HG02852 (cell line): ENCODE results near the gene CCSER1.
A peak's percentile ranks its signal among the peaks of the same experiment; 100 is the strongest.

Experiments used
- ATAC-seq: cut with Tn5 transposase; IDR thresholded peaks from one replicate; pipeline ENCODE4 v1.9.1; 2021; ENCODE audit warnings: mild to moderate bottlenecking, moderate library complexity; ENCODE audit not compliant: unreplicated experiment

CCSER1 gene

GRCh38 chr4:90127706-90128345 lies 632 bp downstream of the CCSER1 start:
- ATAC-seq = peak; percentile 14

DNA sequence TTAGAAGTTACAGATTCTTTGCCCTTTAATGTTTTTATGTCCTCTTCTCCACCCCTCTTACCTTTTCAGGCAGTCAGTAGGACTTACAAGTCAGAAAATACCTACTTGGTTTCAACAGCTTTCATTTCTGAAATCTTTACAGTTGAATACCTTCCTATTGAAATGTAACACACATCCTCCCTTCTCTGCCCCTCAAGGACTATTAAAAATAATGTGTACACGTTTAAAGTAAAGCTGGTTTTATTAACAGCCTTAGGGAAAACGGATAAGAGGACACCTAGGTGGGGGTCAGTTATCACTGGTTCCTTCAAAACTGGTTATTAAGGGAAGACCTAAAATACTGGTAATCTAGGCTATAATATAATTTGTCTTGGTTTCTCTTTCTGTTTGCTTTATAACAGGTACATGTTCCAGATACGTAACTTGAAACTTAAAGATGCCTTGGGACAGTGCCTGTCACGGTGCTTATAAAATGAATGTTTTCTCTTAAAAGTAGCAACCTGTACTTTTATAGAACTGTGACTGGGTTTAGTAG lies 1.8 kb downstream of the CCSER1 start:
- peak; percentile 19 for ATAC-seq

DNA sequence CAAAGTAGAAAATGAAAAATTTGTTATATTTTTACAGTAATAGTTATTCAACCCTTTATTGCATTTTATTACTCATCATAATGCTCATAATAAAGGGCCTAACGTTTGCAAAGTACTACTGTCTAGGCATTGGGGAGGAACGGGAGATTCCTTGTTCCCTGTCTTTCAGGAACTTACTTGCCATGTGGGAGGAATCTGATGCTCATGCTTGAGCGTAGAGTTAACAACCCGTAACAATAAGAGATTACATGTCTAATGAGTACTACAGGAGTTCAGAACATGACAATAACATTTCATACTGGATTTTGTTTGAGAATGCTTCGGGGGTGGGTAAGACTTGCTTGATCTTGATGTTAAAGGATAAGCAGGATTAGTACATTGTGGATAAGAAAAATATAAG lies 2.9 kb downstream of the CCSER1 start:
- ATAC-seq = no peak

DNA sequence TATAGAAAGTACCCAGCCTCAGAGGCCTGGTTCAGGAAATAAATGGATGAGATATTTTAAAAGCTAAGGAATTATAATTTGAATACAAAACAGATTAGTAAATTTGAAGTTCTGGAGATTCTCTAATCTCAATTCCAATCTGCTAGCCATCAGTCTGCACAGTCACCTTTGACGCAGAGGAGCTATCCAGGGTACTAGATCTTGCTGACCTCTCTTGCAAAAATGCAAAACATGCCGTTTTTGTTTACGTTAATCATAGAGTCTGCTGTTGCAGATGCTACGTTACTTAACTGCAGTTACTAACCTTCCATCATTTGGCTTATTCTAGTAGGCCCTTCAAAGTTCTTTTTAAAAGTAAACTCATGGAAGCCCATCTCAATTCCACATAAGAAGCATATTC lies 10.4 kb downstream of the CCSER1 start:
- no peak for ATAC-seq

DNA sequence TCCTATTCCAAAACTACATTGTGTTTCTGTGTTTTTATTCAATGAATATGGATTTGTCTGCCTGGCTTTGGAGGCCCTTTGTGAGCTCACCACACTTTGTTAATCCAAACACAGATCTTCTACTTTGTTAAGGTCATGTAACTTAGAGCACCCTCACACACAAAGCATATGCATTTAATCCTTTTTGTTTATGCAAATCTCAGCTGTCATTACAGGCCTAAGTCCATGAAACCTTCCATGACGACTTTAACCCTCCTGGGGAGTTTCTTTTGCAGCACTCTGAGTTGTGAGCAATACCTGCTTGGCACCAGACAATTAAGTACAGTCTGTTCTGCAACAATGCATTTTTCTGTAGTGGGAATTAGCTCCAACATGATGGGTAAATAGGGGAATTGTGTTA lies 14.9 kb downstream of the CCSER1 start:
- ATAC-seq = no peak

- ATAC-seq = no peak
Observed at GRCh38 chr4:90145319-90145718, 18.1 kb downstream of the CCSER1 start.

- no peak for ATAC-seq
Observed at GRCh38 chr4:90146306-90146705, 19.1 kb downstream of the CCSER1 start.

DNA sequence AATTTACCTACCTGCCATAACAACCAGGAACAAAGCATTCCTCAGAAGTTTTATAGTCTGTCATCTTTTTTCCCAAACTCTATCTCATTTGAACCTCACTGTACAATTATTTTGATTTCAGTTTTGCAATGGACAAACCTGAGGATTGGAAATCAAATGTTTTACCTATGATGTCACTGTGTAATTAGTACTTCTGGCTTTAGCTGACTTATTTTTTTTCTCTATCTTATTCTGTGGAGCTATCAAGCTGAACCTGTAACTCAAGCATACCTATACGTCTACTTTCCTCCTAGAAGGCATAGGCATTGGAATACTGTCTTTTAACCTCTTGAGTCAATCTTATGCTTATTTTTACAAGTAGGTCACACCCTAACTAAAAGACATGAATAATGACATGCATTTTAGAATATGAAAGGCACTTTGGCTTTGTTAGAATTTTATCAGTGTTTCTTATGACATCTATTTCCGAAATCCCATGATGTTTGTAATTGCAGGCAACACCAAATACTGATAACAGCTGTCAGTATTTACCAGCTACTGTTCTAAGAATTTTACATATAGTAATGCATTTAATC lies 21.5 kb downstream of the CCSER1 start:
- no peak for ATAC-seq

DNA sequence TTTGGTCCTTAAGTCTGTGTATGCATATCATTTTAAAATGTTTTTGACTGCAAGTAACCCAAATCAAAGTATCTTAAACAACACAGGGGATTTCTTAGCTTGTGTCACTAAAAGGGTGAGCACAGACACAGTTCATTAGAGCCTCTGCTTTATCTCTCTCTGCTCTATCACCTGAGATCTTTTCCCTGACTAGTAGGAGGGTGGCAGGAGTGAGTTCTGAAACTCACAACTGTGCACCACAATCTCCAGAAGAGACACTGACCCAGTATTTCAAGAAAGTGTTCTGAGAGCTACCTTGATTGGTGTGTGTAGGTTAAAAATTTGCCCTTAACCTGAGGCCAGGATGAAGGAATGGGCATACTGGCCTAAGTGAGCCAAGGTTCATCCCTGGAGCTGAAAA lies 24.8 kb downstream of the CCSER1 start:
- no peak for ATAC-seq

DNA sequence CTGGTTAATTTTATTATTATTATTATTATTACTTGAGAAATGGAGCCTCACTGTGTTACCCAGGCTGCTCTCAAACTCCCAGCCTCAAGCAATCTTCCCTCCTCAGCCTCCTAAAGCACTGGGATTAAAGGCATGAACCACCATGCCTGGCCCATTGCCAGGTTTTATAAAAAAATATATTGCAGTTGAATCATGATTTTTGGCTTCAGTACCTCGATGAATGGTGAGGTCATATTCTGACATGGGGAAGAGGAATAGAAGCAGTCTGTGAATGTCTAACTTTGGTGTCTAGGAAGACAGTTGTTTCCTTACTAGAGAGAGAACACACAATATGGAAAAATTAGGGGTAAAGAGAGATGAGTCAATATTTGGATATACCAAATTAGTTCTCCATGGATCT lies 32.0 kb downstream of the CCSER1 start:
- ATAC-seq = no peak

DNA sequence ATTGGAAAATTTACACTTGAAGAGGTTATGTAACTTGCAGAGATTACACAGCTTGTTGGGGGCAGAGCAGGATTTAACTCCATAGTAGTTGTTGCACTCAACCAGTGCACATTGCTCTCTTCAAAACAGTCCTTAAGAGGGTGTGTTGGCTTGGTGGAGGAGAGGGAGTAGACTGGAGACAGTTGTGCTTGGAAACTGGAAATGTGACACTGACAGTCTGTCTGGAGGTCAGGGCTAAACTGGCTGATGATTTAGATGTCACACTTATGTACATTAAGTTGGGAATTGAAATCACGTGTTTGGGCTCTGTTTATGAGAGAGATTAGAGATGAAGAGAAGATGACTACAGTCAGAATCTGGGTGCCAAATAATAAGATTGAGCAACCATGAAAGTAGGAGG lies 32.9 kb downstream of the CCSER1 start:
- no peak for ATAC-seq

- ATAC-seq = no peak
Observed at GRCh38 chr4:90162566-90162965, 35.4 kb downstream of the CCSER1 start.

DNA sequence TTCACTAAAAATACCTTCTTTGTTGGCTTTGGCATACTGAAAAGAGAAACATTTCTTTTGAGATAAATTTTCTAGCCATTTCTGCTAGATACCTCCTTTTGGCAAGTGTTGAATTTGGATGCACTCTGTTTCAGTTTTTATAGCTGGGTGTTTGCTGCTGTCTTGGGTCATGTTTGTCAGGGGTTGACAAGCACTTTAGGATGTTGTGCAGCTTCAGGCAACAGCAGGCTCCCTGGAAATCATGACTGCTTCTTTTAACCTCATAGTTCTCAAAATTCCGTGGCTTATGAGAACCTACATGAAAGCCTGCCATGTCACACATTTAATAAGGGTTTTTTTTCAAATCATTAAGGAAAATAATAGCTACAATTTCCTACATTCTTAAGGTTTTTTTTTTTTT lies 36.7 kb downstream of the CCSER1 start:
- ATAC-seq = no peak

DNA sequence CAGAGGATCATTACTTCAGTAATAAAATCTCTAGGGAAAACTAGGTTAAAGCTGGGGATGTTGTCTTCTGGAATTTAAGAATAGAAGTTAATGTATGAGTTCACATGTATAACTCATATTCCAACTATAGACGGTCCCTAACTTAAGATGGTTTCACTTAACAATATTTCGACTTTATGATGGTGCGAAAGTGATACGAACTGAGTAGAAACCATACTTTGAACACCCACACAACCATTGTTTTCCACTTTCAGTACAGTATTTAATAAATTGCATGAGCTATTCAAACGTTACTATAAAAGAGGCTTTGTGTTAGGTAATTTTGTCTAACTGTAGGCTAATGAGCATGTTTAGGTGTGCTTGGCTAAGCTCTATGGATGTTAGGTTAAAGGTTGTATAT lies 38.7 kb downstream of the CCSER1 start:
- peak; percentile 97 for ATAC-seq

- no peak for ATAC-seq
Observed at GRCh38 chr4:90171491-90171890, 44.3 kb downstream of the CCSER1 start.

- no peak for ATAC-seq
Observed at GRCh38 chr4:90174621-90175023, 47.4 kb downstream of the CCSER1 start.

DNA sequence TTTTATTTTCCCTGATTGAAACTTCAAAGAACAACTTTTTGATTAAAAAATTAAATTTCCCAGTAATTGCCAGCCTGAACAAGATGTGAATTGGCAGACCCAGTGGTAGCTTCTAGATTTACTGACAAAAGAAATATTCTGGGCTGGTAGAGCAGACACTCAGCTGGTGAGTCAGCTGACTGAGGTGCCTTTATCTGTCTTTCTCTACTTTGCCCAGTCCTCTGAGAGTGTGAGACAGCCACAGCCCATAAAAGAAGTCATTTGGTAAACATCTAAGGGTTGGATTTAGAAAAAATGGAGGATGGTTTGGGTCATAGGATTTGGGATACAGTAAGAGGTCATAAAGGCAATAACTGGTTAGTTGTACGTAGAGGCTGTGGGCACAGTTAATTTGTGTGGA lies 54.5 kb downstream of the CCSER1 start:
- no peak for ATAC-seq

DNA sequence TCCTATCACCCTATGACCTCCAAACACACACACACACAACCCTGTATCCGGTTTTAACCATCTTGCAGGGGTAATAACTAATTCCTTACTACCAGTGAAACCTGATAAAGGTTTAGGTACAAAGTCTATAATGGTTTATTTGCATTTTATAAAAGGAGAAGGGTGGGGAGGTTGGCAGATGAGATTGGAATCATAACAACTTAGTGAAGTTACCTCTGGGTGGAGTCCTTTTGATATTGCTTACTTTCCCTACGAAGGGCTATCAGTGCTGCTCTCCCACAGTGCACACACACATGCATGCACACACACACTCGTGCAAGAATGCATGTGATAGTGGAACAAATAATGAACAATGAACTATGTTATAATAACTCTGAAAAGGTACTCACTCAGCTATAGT lies 56.1 kb downstream of the CCSER1 start:
- ATAC-seq = no peak

GRCh38 chr4:90184560-90184959 lies 57.4 kb downstream of the CCSER1 start:
- no peak for ATAC-seq

GRCh38 chr4:90185416-90185815 lies 58.2 kb downstream of the CCSER1 start:
- ATAC-seq = no peak

GRCh38 chr4:90186229-90186628 lies 59.0 kb downstream of the CCSER1 start:
- ATAC-seq = no peak

- no peak for ATAC-seq
Observed at GRCh38 chr4:90187148-90187884, 60.1 kb downstream of the CCSER1 start.
